ENCODE measurements around the gene NLK.

DNA sequence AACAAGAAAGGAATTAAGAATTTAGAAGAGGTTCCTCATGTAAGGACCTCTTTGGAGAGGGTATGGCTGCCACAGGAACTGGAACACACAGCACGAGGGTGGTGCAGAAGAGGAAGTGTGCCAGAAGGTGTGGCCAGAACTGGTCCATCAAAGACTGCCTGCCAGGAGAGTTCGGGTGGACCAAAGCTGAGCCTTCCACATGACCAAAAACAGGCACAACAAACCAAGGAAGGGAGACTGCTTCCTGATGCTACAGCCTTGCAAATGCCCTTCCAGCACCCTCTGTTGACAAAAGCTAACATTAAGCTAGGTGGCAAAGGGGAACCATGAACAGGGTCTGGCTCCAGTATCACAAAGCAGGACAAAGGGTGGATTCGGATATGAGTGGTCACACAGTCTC, 150.8 kb downstream of the NLK start:
- TF ChIP-seq SUZ12 (IDR thresholded peaks at IDR 0.05): no peak
- no peak for TF ChIP-seq ARNT (IDR thresholded peaks at IDR 0.05)
- no peak for TF ChIP-seq NFRKB (IDR thresholded peaks at IDR 0.05)
- TF ChIP-seq BHLHE40 (IDR thresholded peaks at IDR 0.05; ENCODE audit: borderline replicate concordance): no peak
- no peak for TF ChIP-seq SP1 (IDR thresholded peaks at IDR 0.05)
- no peak for TF ChIP-seq ZNF384 (IDR thresholded peaks at IDR 0.05)
- no peak for TF ChIP-seq FOXK2 (IDR thresholded peaks at IDR 0.05)
- TF ChIP-seq FOXM1 (IDR thresholded peaks at IDR 0.05; ENCODE audit: borderline replicate concordance): no peak
- no peak for TF ChIP-seq CTBP1 (IDR thresholded peaks at IDR 0.05; ENCODE audit: borderline replicate concordance)

All from HEK293T (cell line).